Erythroblast (primary cell): ENCODE data around the gene TOLLIP.

Source experiments
- GATA1 ChIP-seq: IDR thresholded peaks from 2 replicates; pipeline ENCODE4 v1.6.1; 2011; ENCODE audit warnings: low read depth, mild to moderate bottlenecking, control low read depth, low read length, moderate library complexity
- POLR2A ChIP-seq: IDR thresholded peaks from 2 replicates; pipeline ENCODE4 v1.6.1; 2011; ENCODE audit warnings: mild to moderate bottlenecking, low read length

DNA sequence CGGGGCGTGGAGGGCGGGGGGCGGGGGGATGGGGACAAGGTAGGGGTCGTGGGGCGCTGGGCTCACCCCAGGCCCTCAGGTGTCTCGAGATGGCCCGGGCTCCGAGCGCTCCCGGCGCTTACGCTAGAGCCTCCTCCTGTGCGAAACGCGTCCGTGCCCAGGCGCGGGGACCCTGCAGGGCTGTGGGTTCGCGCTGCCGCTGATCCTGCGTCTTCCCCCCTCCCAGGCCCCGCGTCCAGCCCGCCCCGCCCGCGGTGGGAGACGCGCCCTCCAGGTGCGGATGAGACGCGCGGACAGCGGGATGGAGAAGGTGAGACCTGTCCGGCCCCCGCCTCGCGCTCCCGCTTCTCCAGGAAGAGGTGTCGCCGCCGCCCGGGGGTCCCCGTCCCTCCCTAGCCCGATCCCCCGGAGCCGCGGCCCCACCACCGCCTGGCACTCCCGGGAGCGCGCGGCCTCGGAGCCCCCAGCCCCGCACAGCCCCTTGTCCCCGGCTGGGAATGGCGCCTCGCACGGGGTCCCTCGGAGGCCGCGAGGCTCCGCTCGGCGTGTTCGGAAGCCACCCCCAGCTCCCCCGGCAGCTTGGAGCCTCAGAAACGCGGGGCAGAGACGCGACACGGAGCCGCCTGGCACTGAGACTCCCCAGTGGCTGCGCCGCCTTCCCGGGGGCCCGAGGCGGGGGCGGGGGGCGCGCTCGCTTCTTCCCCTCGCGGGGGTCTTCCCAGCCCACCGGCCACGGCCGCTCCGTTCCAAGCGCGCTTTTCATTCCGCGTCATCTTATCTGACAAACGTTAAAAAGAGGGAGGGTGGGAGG lies 27.6 kb upstream of the TOLLIP start:
- TF ChIP-seq POLR2A (no peak), GATA1 (no peak)
